Measurements from ENCODE around the gene MUCL3.
"Not testable (repeated sequence)": the region's sequence is repeated elsewhere in the genome, so short reads cannot be mapped to it uniquely, and the experiment has no call there.

The MUCL3 gene

DNA sequence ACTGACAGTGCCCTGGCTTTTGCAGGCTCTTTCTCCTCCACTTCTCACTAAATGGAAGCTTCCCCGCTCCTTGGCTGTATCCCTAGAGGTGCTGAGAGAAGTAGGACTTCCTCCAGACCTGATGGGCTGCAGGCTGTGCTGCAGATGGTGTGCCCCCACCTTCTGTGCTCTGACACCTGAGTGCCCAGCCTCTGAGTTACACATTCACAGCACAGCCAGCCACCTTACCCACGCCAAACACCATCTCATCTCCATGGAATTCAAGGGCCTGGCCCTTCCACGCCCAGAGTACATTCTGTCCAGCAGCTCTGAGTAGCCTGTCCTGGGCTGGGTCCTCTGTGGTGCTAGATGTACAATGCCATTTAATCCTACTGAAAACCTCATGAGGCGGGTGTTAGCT, 14.1 kb upstream of the MUCL3 start:
- Histone ChIP-seq H3K27ac (no peak overlapping the region), H3K27me3 (ENCODE audit: control insufficient read depth, insufficient read depth, low read length) (no peaks in the 10 kb centered on the region), H3K36me3 (ENCODE audit: control insufficient read depth, insufficient read depth, low read length) (no peaks in the 10 kb centered on the region), H3K4me1 (no peaks in the 10 kb centered on the region), H3K9ac (no peak overlapping the region), H2AFZ (no peak overlapping the region), H3K9me3 (ENCODE audit: control insufficient read depth, low read length) (no peaks in the 10 kb centered on the region), H3K4me2 (ENCODE audit: low read length) (no peak overlapping the region), H3K79me2 (no peaks in the 10 kb centered on the region), H3K4me3 (ENCODE audit: low read depth, low read length) (no peak overlapping the region)
- TF ChIP-seq CTCF (IDR thresholded peaks at IDR 0.05): no peak

DNA sequence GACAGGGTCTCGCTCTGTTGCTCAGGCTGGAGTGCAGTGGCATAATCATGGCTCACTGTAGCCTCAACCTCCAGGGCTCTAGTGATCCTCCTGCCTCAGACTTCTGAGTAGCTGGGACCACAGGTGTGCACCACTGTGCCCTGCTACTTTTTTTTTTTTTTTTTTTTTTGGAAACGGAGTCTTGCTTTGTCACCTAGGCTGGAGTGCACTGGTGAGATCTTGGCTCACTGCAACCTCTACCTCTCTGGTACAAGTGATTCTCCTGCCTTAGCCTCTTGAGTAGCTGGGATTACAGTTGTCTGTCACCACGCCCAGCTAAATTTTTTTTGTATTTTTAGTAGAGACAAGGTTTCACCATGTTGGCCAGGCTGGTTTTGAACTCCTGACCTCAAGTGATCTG, 13.7 kb upstream of the MUCL3 start:
- H3K27me3 ChIP-seq (ENCODE audit: control insufficient read depth, insufficient read depth, low read length); H3K79me2 ChIP-seq; H3K4me3 ChIP-seq (ENCODE audit: low read depth, low read length); H3K4me1 ChIP-seq; H2AFZ ChIP-seq; H3K9me3 ChIP-seq (ENCODE audit: control insufficient read depth, low read length); H3K27ac ChIP-seq; H3K4me2 ChIP-seq (ENCODE audit: low read length); H3K36me3 ChIP-seq (ENCODE audit: control insufficient read depth, insufficient read depth, low read length); H3K9ac ChIP-seq: not testable (repeated sequence)

DNA sequence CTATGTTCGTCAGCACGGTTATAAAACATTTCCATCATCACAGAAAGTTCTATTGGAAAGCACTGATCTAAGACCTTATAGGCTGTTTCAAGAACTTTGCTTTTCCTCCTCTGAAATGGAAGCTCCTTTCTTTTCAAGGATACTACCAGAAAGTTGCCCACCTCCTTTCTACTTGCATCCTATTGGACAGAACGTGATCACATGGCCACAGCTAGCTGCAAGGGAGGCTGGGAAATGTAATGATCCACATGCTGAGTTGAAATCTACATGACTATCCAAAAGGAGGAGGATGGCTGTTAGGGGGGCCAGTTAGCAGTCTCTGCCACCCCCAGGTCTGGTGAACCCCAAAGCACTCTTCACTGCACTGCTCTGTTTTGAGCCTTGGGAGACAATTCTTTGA, 12.1 kb upstream of the MUCL3 start:
- no peaks in the 10 kb centered on the region for H3K4me1 ChIP-seq
- no peak for TF ChIP-seq CTCF (IDR thresholded peaks at IDR 0.05)
- H3K4me2 ChIP-seq (ENCODE audit: low read length): no peak overlapping the region
- H3K36me3 ChIP-seq (ENCODE audit: control insufficient read depth, insufficient read depth, low read length): no peaks in the 10 kb centered on the region
- H3K27me3 ChIP-seq (ENCODE audit: control insufficient read depth, insufficient read depth, low read length): no peaks in the 10 kb centered on the region
- no peak overlapping the region for H3K27ac ChIP-seq
- no peaks in the 10 kb centered on the region for H3K79me2 ChIP-seq
- H3K4me3 ChIP-seq (ENCODE audit: low read depth, low read length): no peak overlapping the region
- H2AFZ ChIP-seq: no peak overlapping the region
- no peaks in the 10 kb centered on the region for H3K9me3 ChIP-seq (ENCODE audit: control insufficient read depth, low read length)
- H3K9ac ChIP-seq: no peak overlapping the region

DNA sequence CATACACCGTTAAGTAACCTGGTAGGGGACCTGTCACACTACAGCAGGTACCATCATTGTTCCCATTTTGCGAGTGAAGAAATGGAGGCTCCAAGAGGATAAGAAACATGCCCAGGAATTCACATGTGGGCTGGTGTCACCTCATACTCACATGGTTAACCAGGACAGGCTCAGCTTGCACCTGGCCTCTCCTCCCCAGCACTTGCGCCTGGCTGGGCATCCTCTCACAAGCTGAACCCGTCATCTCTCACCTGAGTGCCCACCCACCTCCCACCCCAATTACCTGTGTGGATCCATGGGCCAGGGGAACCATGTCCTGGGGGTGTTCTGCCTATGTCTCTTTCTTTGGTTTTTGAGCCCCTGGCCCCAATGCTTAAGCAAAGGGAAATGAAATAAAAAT, 10.3 kb upstream of the MUCL3 start:
- Histone ChIP-seq H2AFZ (no peak overlapping the region), H3K9me3 (ENCODE audit: control insufficient read depth, low read length) (no peaks in the 10 kb centered on the region), H3K4me3 (ENCODE audit: low read depth, low read length) (no peak overlapping the region), H3K4me2 (ENCODE audit: low read length) (no peak overlapping the region), H3K36me3 (ENCODE audit: control insufficient read depth, insufficient read depth, low read length) (no peaks in the 10 kb centered on the region), H3K27me3 (ENCODE audit: control insufficient read depth, insufficient read depth, low read length) (no peaks in the 10 kb centered on the region), H3K9ac (no peak overlapping the region), H3K4me1 (no peaks in the 10 kb centered on the region), H3K27ac (no peak overlapping the region), H3K79me2 (no peaks in the 10 kb centered on the region)
- no peak for TF ChIP-seq CTCF (IDR thresholded peaks at IDR 0.05)

DNA sequence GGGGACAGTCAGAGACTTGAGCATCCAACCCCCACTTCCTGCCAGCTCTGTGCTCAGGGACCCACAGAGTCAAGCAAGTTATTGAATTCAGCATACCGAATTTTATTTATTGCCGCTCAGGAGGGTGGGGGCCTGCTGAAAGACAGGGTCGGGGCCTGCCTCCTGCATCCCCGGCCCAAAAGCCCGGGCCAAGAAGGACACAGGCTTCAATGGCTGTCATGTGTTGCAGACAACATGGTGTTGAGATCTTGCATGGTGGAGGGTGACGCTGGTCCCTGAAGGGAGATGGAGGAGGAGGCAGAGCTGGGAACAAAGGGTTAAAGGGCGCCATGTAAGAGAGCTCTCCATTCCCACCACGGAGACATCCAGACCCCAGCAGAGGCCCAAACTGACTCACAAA, 9.5 kb upstream of the MUCL3 start:
- Histone ChIP-seq H3K4me2 (ENCODE audit: low read length) (no peak overlapping the region), H3K27ac (no peak overlapping the region), H3K36me3 (ENCODE audit: control insufficient read depth, insufficient read depth, low read length) (no peaks in the 10 kb centered on the region), H3K79me2 (no peaks in the 10 kb centered on the region), H3K4me3 (ENCODE audit: low read depth, low read length) (no peak overlapping the region), H3K27me3 (ENCODE audit: control insufficient read depth, insufficient read depth, low read length) (no peaks in the 10 kb centered on the region), H3K4me1 (no peaks in the 10 kb centered on the region), H2AFZ (no peak overlapping the region), H3K9ac (no peak overlapping the region), H3K9me3 (ENCODE audit: control insufficient read depth, low read length) (no peaks in the 10 kb centered on the region)
- TF ChIP-seq CTCF (IDR thresholded peaks at IDR 0.05): no peak
